GM08714 (cell line): ENCODE data around the gene BTBD2.

ENCODE experiments used
- H3K4me3 ChIP-seq: fragments of 200-500 bp; sonication (Bioruptor generic); 2 replicates; pipeline ENCODE4 v1.5.1; 2014; ENCODE audit warnings: mild to moderate bottlenecking, low read length, inconsistent platforms
- ZNF274 ChIP-seq: IDR thresholded peaks from 2 replicates; pipeline ENCODE4 v1.6.1; 2012; ENCODE audit warnings: mild to moderate bottlenecking, low read depth, low read length

Gene BTBD2

GRCh38 chr19:1967087-1967608, 48.4 kb downstream of the BTBD2 start:
- TF ChIP-seq ZNF274, result no peak
- no peak overlapping the region for H3K4me3 ChIP-seq

GRCh38 chr19:1962674-1963073, 52.8 kb downstream of the BTBD2 start:
- H3K4me3 ChIP-seq, result no peak overlapping the region
- no peak for TF ChIP-seq ZNF274

GRCh38 chr19:1961000-1961883, 54.3 kb downstream of the BTBD2 start:
- H3K4me3 ChIP-seq, result no peak overlapping the region
- no peak for TF ChIP-seq ZNF274

GRCh38 chr19:1959928-1960589, 55.5 kb downstream of the BTBD2 start:
- TF ChIP-seq ZNF274, result no peak

DNA sequence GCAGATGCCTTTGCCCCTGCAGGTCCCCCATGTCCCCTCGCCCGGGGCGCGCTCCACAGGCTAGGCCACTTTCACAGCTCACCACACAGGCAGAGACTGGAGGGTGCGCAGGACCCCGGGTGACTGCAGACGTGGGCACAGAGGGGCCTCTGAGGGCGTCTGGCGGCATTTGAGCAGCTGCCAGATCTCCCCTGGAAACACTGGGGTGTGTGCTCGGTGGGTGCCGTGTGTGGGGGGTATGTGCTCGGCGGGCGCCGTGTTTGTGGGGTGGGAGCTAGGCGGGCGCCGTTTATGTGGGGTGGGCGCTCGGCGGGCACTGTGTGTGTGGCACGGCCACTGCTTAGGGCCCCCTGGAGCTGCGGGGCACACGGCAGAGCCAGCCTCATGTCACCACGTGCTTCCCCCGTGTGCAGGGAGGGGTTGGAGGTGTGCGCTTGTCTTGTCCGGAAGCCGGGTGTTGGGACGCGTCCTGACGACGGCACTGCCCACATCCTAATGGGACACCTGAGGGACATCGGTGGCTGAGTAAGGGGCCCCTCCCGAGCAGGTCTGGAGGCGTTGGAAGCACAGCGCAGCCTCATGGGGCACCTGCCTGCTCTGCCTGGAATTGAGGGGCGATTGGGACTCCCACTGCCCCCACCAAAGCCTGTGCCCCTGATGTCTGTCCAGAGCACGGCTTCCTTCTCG, 57.8 kb downstream of the BTBD2 start:
- no peak for TF ChIP-seq ZNF274
- no peak overlapping the region for H3K4me3 ChIP-seq

More at GRCh38 chr19:1959928-1960589, 55.5 kb downstream of the BTBD2 start:
- H3K4me3 ChIP-seq, result no peak overlapping the region

- H3K4me3 ChIP-seq, result no peak overlapping the region
- TF ChIP-seq ZNF274, result no peak
Measured at GRCh38 chr19:1956868-1957492, 58.5 kb downstream of the BTBD2 start.

DNA sequence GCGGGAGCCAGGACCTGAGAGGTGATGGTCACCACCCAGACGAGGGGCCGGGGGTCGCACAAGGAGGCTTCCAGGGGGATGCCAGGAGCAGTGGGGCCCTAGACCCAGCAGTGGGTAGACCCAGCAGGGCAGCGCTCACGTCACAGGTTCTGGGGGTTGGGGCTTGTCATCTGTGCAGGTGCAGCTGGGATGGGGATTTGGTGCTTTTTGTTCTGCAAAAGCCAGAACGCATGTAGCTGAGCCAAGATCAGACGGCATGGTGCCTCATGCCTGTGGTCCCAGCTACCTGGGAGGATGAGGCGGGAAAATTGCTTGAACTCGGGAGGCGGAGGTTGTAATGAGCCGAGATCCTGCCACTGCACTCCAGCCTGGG, 59.4 kb downstream of the BTBD2 start:
- H3K4me3 ChIP-seq, result no peak overlapping the region
- TF ChIP-seq ZNF274, result no peak

DNA sequence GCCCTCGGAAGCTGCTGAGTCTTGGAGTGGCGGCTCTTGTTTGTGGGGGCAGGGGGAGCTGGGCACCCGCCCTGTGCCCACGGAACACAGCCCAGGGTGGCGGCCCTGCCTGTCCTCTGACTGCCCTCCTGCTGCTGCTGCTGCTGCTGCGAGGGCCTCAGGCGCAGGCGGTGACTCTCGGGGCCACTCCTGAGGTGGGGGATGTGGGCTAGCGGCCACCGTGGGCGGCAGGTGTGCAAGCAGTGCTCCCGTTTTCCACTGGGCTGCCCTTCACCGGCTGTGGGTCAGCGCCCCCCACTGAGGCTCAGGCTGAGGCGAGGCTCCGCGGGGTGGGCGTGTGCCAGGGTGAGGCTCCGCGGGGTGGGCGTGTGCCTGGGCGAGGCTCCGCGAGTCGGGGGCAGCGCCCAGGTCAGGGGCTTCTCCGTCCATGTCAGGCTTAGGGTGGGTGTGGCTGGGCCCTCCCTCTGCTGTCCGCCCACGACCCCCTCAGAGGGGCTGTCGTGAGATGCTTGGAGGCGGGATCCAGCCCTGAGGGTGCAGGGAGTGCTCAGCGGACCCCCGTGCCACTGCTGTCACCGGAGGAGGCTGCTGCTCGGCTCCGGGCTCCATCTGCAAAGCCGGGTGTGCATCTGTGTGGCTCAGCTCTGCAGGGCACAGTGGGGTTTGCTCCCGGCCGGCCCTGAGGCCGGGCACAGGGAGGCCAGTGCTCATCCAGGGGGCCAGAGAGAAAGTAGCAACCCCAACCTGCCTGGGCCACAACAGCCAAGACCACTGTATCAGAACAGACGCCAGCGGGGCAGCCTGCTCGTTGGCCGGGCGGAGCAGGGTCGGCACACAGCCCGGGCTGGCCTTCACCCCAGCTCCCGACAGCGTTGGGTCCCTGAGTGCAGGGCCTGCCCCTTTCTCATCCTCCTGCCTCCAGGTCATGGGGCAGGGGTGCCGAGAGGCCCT, 60.1 kb downstream of the BTBD2 start:
- H3K4me3 ChIP-seq, result no peak overlapping the region
- no peak for TF ChIP-seq ZNF274

DNA sequence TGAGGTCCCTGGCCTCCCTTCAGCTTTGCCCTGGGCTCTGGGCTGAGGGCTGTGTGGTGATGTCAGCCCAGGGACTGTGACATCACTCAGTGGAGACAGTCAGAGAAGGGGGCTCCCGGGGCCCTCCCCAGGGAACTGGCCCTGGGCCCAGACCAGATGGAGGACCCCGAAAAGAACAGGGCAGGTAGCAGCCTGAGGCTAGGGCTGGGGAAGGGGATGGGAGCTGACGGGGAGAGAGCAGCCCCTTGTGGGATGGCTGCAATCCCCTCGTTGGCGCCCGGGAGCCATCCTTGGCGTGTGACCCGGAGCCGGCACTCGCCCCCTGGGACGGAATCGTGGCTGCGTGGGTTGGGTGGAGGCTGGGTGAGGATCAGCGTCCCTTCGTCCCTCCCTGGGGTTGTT, 61.0 kb downstream of the BTBD2 start:
- no peak overlapping the region for H3K4me3 ChIP-seq
- no peak for TF ChIP-seq ZNF274

DNA sequence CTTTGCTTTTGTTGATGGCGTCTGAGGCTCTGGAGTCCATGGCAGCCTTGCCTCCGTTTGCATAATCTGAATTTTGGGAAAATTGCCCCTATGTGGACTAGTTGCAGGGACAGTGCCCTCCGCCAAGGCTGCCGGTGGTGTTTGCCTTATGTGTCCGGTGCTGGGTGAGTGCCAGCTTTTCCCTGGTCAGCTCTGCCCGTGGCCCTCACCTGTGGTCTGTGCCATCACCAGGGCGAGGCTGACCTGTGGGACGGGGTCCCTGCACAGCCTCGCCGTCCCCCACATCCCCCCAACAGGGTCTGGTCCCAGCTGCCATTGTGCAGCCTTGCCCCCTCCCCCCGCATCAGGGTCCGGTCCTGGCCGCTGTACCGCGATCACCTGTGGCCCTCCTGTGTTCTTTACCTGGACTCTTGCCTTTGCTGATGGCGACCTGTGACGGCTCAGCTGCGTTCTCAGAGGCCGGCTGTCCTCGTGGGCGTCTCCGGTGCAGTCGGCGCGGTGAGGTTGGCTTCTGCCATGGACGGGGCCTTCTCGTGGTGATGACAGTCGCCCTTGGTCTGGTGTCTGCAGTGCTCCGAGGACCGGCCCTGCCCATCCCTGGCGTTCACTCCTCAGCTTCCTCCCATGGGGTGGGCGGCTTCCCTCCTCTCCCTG, 61.9 kb downstream of the BTBD2 start:
- no peak for TF ChIP-seq ZNF274
- no peak overlapping the region for H3K4me3 ChIP-seq

DNA sequence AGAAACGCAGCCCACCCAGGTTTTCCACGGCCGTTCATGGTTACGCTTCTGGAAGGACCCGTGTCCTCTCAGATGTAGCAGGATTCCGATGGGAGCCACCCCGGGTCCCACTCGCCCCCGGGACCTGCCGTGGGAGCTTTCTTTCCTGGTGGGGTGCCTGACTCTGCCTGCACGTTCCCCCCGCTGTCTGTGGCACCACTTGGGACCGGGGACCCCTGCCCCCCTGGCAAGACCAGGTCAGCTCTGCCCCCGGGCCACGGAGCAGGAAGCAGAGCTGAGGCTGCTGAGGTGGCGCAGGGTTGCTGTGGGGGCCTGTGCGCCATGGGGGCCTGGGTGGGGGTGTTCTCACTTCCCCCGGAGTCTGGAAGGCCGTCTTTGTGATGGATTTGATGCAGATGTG, 62.5 kb downstream of the BTBD2 start:
- H3K4me3 ChIP-seq, result no peak overlapping the region
- no peak for TF ChIP-seq ZNF274

GRCh38 chr19:1952635-1953034, 62.9 kb downstream of the BTBD2 start:
- no peak for TF ChIP-seq ZNF274
- no peak overlapping the region for H3K4me3 ChIP-seq

GRCh38 chr19:1950640-1951039, 64.9 kb downstream of the BTBD2 start:
- TF ChIP-seq ZNF274, result no peak
- no peak overlapping the region for H3K4me3 ChIP-seq
